Aorta (tissue), 5 donors: ENCODE measurements around the gene IER3. TPM values are rescaled to one million over a fixed set of nuclear protein-coding genes. Genes with fewer than 3 reads are reported as not detected.
"Not testable (repeated sequence)": the region's sequence is repeated elsewhere in the genome, so short reads cannot be mapped to it uniquely, and the experiment has no call there.

Source experiments
- ATAC-seq: fragments of 200-7000 bp; cut with Tn5 transposase; one replicate; pipeline ENCODE4 v1.9.1; 2022; ENCODE audit warnings: moderate library complexity; ENCODE audit not compliant: low FRiP score
- DNase-seq, 2 donors: peaks; one replicate each; pipeline ENCODE4 v3.0.0-alpha.2; 2020
- H3K27ac ChIP-seq, 2 donors: one replicate each; pipeline ENCODE4 v1.5.1; 2013; ENCODE audit warnings: low read length in 2 of 2, mild to moderate bottlenecking in 2 of 2, moderate library complexity in 2 of 2, control low read depth in 1 of 2, inconsistent platforms in 1 of 2, low read depth in 1 of 2
- H3K27me3 ChIP-seq, 2 donors: one replicate each; pipeline ENCODE4 v1.6.1; 2013; ENCODE audit warnings: control low read depth in 1 of 2, low read length in 1 of 2, mild to moderate bottlenecking in 1 of 2, moderate library complexity in 1 of 2; ENCODE audit not compliant: insufficient read depth in 2 of 2, control insufficient read depth in 1 of 2
- H3K36me3 ChIP-seq, 2 donors: one replicate each; pipeline ENCODE4 v1.6.1; 2013; ENCODE audit warnings: control low read depth in 1 of 2, low read length in 1 of 2, mild to moderate bottlenecking in 1 of 2; ENCODE audit not compliant: insufficient read depth in 2 of 2, control insufficient read depth in 1 of 2
- H3K4me1 ChIP-seq, 2 donors: one replicate each; pipeline ENCODE4 v1.6.1; 2013; ENCODE audit warnings: low read length in 2 of 2, control low read depth in 1 of 2, mild to moderate bottlenecking in 1 of 2, moderate library complexity in 1 of 2; ENCODE audit not compliant: insufficient read depth in 2 of 2, control insufficient read depth in 1 of 2
- H3K4me3 ChIP-seq, 2 donors: one replicate each; pipeline ENCODE4 v1.5.1; 2013; ENCODE audit warnings: low read length in 2 of 2, control low read depth in 1 of 2, mild to moderate bottlenecking in 1 of 2
- H3K9me3 ChIP-seq: one replicate; pipeline ENCODE4 v1.6.1; 2013; ENCODE audit warnings: mild to moderate bottlenecking, low read length; ENCODE audit not compliant: control insufficient read depth
- WGBS, 2 donors: extraction: QIAGEN DNeasy Blood & Tissue Kit; methylation state at CpG; one replicate each; pipeline ENCODE4 v1.1.7; 2013; 5-methylcytosine and 5-hydroxymethylcytosine counted together
- intact Hi-C, 2 donors: fragments of 100-400 bp; cut with DNase I; formaldehyde crosslinking; loops; one replicate each; pipeline versions ENCODE4 v1.14.2 to v1.15.0; 2022
- polyA plus RNA-seq, 2 donors: library from polyadenylated mRNA; stranded (reverse); fragments of 200-250 nt; gene quantifications; one replicate each; pipeline ENCODE4 v1.2.3, GENCODE V29; 2013
- total RNA-seq, 2 donors: library from RNA; stranded (reverse); fragmentation: NEBNext Ultra II Directional; extraction: Animal tissue kit (Norgen Biotek cat#: 25700); gene quantifications; one replicate each; pipeline ENCODE4 v1.2.1, GENCODE V29; 2021
- donor health status: healthy with polysubstance abuse.
- donor health status: Bipolar disorder and iron deficiency.
- donor health status: DM: no; HTN: no; CAD: no.
- donor health status: DM: no; HTN: no; CAD: no.
- donor health status: DM: yes; HTN: yes; CAD: no.

Gene IER3
- total and polyA plus RNA-seq, 4 donors: 17.8 to 88.8 (median 67.5) TPM

- H3K36me3 ChIP-seq, H3K4me1 ChIP-seq, H3K9me3 ChIP-seq, intact Hi-C loops, H3K27ac ChIP-seq, ATAC-seq, H3K4me3 ChIP-seq, H3K27me3 ChIP-seq, DNase-seq: not testable (repeated sequence)
- 81 to 84% methylated on average over 1 of the region's 1 CpG for WGBS, 2 donors
Measured at GRCh38 chr6:30765495-30765894, 21.1 kb upstream of the IER3 start.

- intact Hi-C loops, H3K36me3 ChIP-seq, H3K4me3 ChIP-seq, H3K27ac ChIP-seq, H3K9me3 ChIP-seq, DNase-seq, H3K4me1 ChIP-seq, H3K27me3 ChIP-seq, ATAC-seq: not testable (repeated sequence)
- WGBS, 2 donors: 71 to 73% methylated on average over 13 of the region's 13 CpGs
Measured at GRCh38 chr6:30764490-30765043, 20.2 kb upstream of the IER3 start.

GRCh38 chr6:30763618-30764489 is 19.5 kb upstream of the IER3 start:
- H3K27me3 ChIP-seq: no peaks in the 10 kb centered on the region
- intact Hi-C loops: no loop called here
- no peaks in the 10 kb centered on the region for H3K9me3 ChIP-seq
- no peaks in the 10 kb centered on the region for H3K36me3 ChIP-seq
- no peak for ATAC-seq
- DNase-seq: no peak
- no peak overlapping the region for H3K4me3 ChIP-seq
- WGBS, 2 donors: 52 to 55% methylated on average over 8 of the region's 8 CpGs
- H3K27ac ChIP-seq: no peak overlapping the region
- H3K4me1 ChIP-seq: peaks cover 0 to 1% of the 10 kb centered on the region in 2 donors

GRCh38 chr6:30763155-30763617 is 18.8 kb upstream of the IER3 start:
- no peaks in the 10 kb centered on the region for H3K27me3 ChIP-seq
- no peaks in the 10 kb centered on the region for H3K36me3 ChIP-seq
- H3K4me1 ChIP-seq: peaks cover 0 to 2% of the 10 kb centered on the region in 2 donors
- no peaks in the 10 kb centered on the region for H3K9me3 ChIP-seq
- no peak overlapping the region for H3K4me3 ChIP-seq
- ATAC-seq: no peak
- intact Hi-C loops: no loop called here
- no peak overlapping the region for H3K27ac ChIP-seq
- WGBS, 2 donors: 95% methylated on average over 1 of the region's 1 CpG
- no peak for DNase-seq

- WGBS, 2 donors: 94 to 95% methylated on average over 4 of the region's 4 CpGs
- no peak for DNase-seq
- Histone ChIP-seq H3K36me3 (no peaks in the 10 kb centered on the region), H3K27ac (no peak overlapping the region), H3K9me3 (no peaks in the 10 kb centered on the region), H3K4me1 (peaks cover 0 to 2% of the 10 kb centered on the region in 2 donors), H3K27me3 (no peaks in the 10 kb centered on the region), H3K4me3 (no peak overlapping the region)
- ATAC-seq: no peak
- intact Hi-C loops: no loop called here
Measured at GRCh38 chr6:30761791-30762429, 17.6 kb upstream of the IER3 start.

GRCh38 chr6:30760549-30760948 is 16.2 kb upstream of the IER3 start:
- Histone ChIP-seq H3K36me3 (no peaks in the 10 kb centered on the region), H3K4me1 (peaks cover 0 to 2% of the 10 kb centered on the region in 2 donors), H3K9me3 (no peaks in the 10 kb centered on the region), H3K27ac (no peak overlapping the region), H3K27me3 (no peaks in the 10 kb centered on the region), H3K4me3 (no peak overlapping the region)
- WGBS, 2 donors: 49 to 52% methylated on average over 8 of the region's 8 CpGs
- ATAC-seq (no peak), DNase-seq (no peak)
- intact Hi-C loops: no loop called here

- peaks cover 0 to 2% of the 10 kb centered on the region in 2 donors for H3K4me1 ChIP-seq
- H3K27ac ChIP-seq: peak overlapping the region in 1 of 2 donors; percentile 87
- ATAC-seq: no peak
Measured at GRCh38 chr6:30759575-30760239, 15.4 kb upstream of the IER3 start.

GRCh38 chr6:30757261-30757904 is 13.0 kb upstream of the IER3 start:
- ATAC-seq (no peak), DNase-seq (no peak)
- intact Hi-C loops: no loop called here
- Histone ChIP-seq H3K4me3 (no peak overlapping the region), H3K36me3 (no peaks in the 10 kb centered on the region), H3K27me3 (no peaks in the 10 kb centered on the region), H3K4me1 (peaks cover 0 to 2% of the 10 kb centered on the region in 2 donors), H3K27ac (no peak overlapping the region), H3K9me3 (no peaks in the 10 kb centered on the region)
- 92% methylated on average over 1 of the region's 1 CpG for WGBS, 2 donors

More at GRCh38 chr6:30759575-30760239, 15.4 kb upstream of the IER3 start:
- Histone ChIP-seq H3K27me3 (no peaks in the 10 kb centered on the region), H3K9me3 (no peaks in the 10 kb centered on the region), H3K36me3 (no peaks in the 10 kb centered on the region), H3K4me3 (no peak overlapping the region)
- 66 to 68% methylated on average over 10 of the region's 10 CpGs for WGBS, 2 donors
- DNase-seq: peak in 1 of 2 donors; percentile 84
- intact Hi-C loops: no loop called here
